ENCODE measurements around the gene C1QTNF7. TPM values are rescaled to one million over a fixed set of nuclear protein-coding genes. Genes with fewer than 3 reads are reported as not detected.

Gene C1QTNF7
- total RNA-seq, 1 experiment from 2014 or later, result not detected

DNA sequence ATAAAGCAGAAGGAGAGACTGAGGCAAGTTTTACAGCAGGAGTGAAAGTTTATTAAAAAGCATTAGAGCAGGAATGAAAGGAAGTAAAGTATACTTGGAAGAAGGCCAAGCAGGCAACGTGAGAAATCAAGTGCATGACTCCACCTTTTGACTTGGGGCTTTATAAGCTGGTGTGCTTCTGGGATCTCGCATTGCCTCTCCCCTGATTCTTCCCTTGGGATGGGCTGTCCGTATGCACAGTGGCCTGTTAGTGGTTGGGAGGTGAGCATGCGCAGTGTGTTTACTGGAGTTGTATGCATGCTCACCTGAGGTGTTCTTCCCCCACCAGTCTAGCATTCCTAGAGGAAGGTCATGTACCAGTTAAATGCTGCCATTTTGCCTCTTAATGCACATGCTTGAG, 29.1 kb upstream of the C1QTNF7 start:
- H3K27me3 Mint-ChIP-seq (ENCODE audit: insufficient read depth, unreplicated experiment), result no peaks in the 10 kb centered on the region
- no peaks in the 10 kb centered on the region for H3K9me3 Mint-ChIP-seq (ENCODE audit: unreplicated experiment)
- intact Hi-C loops (cut with micrococcal nuclease), result no loop called here
- H3K36me3 Mint-ChIP-seq (ENCODE audit: insufficient read depth, unreplicated experiment), result peaks cover 6% of the 10 kb centered on the region
- peak; percentile 74 for DNase-seq (ENCODE audit: unreplicated experiment)
- TF ChIP-seq CTCF (IDR thresholded peaks at IDR 0.05; ENCODE audit: unreplicated experiment), result no peak
- BruUV-seq (replicated peaks), result no TSS peak
- POLR2A ChIA-PET, result interaction anchor here (0.6 to 1.7 kb wide), 3 partner anchors 21 to 81 kb away, joined by 3 to 5 read pairs (median 5); no protein-coding TSS in a partner anchor
- H3K27ac Mint-ChIP-seq (ENCODE audit: low read depth, unreplicated experiment), result peak overlapping the region; percentile 7
- CTCF ChIA-PET, result interaction anchor here (1.0 to 3.9 kb wide), 6 partner anchors 14 to 163 kb away, joined by 4 to 40 read pairs (median 5); no protein-coding TSS in a partner anchor
- no peak overlapping the region for H3K4me3 Mint-ChIP-seq (ENCODE audit: unreplicated experiment)
- peaks cover 52% of the 10 kb centered on the region for H3K4me1 Mint-ChIP-seq (ENCODE audit: insufficient read depth, unreplicated experiment)

GRCh38 chr4:15400226-15400625, 27.6 kb upstream of the C1QTNF7 start:
- POLR2A ChIA-PET, result interaction anchor here (0.9 to 1.2 kb wide), 3 partner anchors 15 to 35 kb away, joined by 3 to 5 read pairs (median 3); no protein-coding TSS in a partner anchor
- H3K9me3 Mint-ChIP-seq (ENCODE audit: unreplicated experiment), result no peaks in the 10 kb centered on the region
- peaks cover 52% of the 10 kb centered on the region for H3K4me1 Mint-ChIP-seq (ENCODE audit: insufficient read depth, unreplicated experiment)
- no peaks in the 10 kb centered on the region for H3K27me3 Mint-ChIP-seq (ENCODE audit: insufficient read depth, unreplicated experiment)
- no peak for DNase-seq (ENCODE audit: unreplicated experiment)
- H3K27ac Mint-ChIP-seq (ENCODE audit: low read depth, unreplicated experiment), result peak overlapping the region; percentile 52
- no TSS peak for BruUV-seq (replicated peaks)
- peaks cover 6% of the 10 kb centered on the region for H3K36me3 Mint-ChIP-seq (ENCODE audit: insufficient read depth, unreplicated experiment)
- intact Hi-C loops (cut with micrococcal nuclease), result no loop called here
- no peak overlapping the region for H3K4me3 Mint-ChIP-seq (ENCODE audit: unreplicated experiment)
- TF ChIP-seq CTCF (IDR thresholded peaks at IDR 0.05; ENCODE audit: unreplicated experiment), result no peak
- CTCF ChIA-PET, result interaction anchor here (1.2 to 1.5 kb wide), 2 partner anchors 57 to 58 kb away, joined by 7 to 8 read pairs; no protein-coding TSS in a partner anchor

DNA sequence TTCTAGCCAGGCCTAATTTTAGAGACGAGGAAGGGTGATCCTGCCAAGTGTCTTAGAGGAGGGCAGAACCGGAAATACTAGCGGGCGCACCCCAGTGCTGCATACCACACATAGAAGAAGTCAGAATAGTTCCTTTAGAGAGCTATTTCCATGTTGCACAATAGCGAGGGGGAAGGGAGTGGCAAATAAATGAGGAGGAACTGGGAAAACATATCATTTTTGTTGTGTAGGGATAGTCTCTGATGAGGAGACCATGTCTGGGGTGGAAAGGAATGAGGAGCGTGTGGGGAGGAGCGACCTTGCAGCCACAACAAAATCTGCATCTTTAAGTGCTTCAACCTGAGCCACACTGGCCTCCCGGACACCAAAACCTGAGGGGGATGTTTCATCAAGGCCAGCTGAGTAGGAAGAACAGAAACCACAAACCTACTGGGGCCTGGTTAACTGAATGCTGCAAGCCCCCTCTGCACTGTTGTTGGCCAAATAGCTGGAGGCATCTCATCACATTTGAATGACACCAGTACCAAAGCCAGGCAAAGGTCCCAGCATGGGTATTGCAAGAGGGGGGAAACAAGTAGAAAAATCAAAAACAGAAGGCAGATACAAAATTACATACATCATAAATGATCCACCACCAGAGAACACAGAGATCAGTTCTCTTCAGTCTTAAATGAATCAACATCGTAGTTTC, 26.7 kb upstream of the C1QTNF7 start:
- H3K4me3 Mint-ChIP-seq (ENCODE audit: unreplicated experiment), result peak overlapping the region; percentile 22
- no TSS peak for BruUV-seq (replicated peaks)
- H3K27me3 Mint-ChIP-seq (ENCODE audit: insufficient read depth, unreplicated experiment), result no peaks in the 10 kb centered on the region
- DNase-seq (ENCODE audit: unreplicated experiment), result peak; percentile 92
- ChIA-PET CTCF (interaction anchor here (0.7 to 1.8 kb wide), 4 partner anchors 20 to 162 kb away, joined by 3 to 8 read pairs (median 4); no protein-coding TSS in a partner anchor), POLR2A (interaction anchor here (0.6 to 1.2 kb wide), 9 partner anchors 13 to 116 kb away, joined by 3 to 5 read pairs (median 4); no protein-coding TSS in a partner anchor)
- intact Hi-C loops (cut with micrococcal nuclease), result loop anchor here (1.0 kb wide), 1 partner anchor 51 kb away; no protein-coding TSS in a partner anchor
- peaks cover 52% of the 10 kb centered on the region for H3K4me1 Mint-ChIP-seq (ENCODE audit: insufficient read depth, unreplicated experiment)
- no peak for TF ChIP-seq CTCF (IDR thresholded peaks at IDR 0.05; ENCODE audit: unreplicated experiment)
- H3K9me3 Mint-ChIP-seq (ENCODE audit: unreplicated experiment), result no peaks in the 10 kb centered on the region
- H3K27ac Mint-ChIP-seq (ENCODE audit: low read depth, unreplicated experiment), result peak overlapping the region; percentile 52
- peaks cover 6% of the 10 kb centered on the region for H3K36me3 Mint-ChIP-seq (ENCODE audit: insufficient read depth, unreplicated experiment)

- POLR2A ChIA-PET, result interaction anchor here (0.6 to 1.0 kb wide), 2 partner anchors 24 to 117 kb away, joined by 3 to 4 read pairs; no protein-coding TSS in a partner anchor
- H3K36me3 Mint-ChIP-seq (ENCODE audit: insufficient read depth, unreplicated experiment), result peaks cover 6% of the 10 kb centered on the region
- DNase-seq (ENCODE audit: unreplicated experiment), result peak; percentile 16
Observed at GRCh38 chr4:15402146-15402545, 25.7 kb upstream of the C1QTNF7 start.

More at GRCh38 chr4:15402146-15402545, 25.7 kb upstream of the C1QTNF7 start:
- Mint-ChIP-seq H3K27me3 (ENCODE audit: insufficient read depth, unreplicated experiment) (no peaks in the 10 kb centered on the region), H3K4me3 (ENCODE audit: unreplicated experiment) (no peak overlapping the region), H3K27ac (ENCODE audit: low read depth, unreplicated experiment) (peak overlapping the region; percentile 52), H3K9me3 (ENCODE audit: unreplicated experiment) (peaks cover 1% of the 10 kb centered on the region), H3K4me1 (ENCODE audit: insufficient read depth, unreplicated experiment) (peaks cover 52% of the 10 kb centered on the region)
- intact Hi-C loops (cut with micrococcal nuclease), result no loop called here
- no TSS peak for BruUV-seq (replicated peaks)
- no peak for TF ChIP-seq CTCF (IDR thresholded peaks at IDR 0.05; ENCODE audit: unreplicated experiment)
- CTCF ChIA-PET, result interaction anchor here (0.6 to 1.8 kb wide), 5 partner anchors 19 to 252 kb away, joined by 3 to 8 read pairs (median 4); no protein-coding TSS in a partner anchor

All from MCF 10A (cell line).